Gastroesophageal sphincter (tissue), 3 donors: ENCODE data around the gene IER3.

Experiments
- POLR2A ChIP-seq, 2 donors: fragments of 450-650 bp; IDR thresholded peaks; one replicate each; pipeline ENCODE4 v1.6.1; 2017; ENCODE audit warnings: antibody characterized with exemption in 2 of 2, mild to moderate bottlenecking in 2 of 2, moderate library complexity in 1 of 2
- POLR2AphosphoS5 ChIP-seq: sonication (generic); formaldehyde crosslinking; IDR thresholded peaks from one replicate; pipeline ENCODE4 v1.6.1; 2017; ENCODE audit warnings: antibody characterized with exemption
- TF ChIP-seq, protein P1 (sequence below), 4 experiments: fragments of 200-600 bp in 2 of 4; fragments of 450-650 bp in 2 of 4; sonication (generic) in 1 of 4; IDR thresholded peaks; one replicate each; pipeline ENCODE4 v1.5.1; 2017 to 2019; ENCODE audit warnings: antibody characterized with exemption in 4 of 4, mild to moderate bottlenecking in 2 of 4, moderate library complexity in 2 of 4

DNA sequence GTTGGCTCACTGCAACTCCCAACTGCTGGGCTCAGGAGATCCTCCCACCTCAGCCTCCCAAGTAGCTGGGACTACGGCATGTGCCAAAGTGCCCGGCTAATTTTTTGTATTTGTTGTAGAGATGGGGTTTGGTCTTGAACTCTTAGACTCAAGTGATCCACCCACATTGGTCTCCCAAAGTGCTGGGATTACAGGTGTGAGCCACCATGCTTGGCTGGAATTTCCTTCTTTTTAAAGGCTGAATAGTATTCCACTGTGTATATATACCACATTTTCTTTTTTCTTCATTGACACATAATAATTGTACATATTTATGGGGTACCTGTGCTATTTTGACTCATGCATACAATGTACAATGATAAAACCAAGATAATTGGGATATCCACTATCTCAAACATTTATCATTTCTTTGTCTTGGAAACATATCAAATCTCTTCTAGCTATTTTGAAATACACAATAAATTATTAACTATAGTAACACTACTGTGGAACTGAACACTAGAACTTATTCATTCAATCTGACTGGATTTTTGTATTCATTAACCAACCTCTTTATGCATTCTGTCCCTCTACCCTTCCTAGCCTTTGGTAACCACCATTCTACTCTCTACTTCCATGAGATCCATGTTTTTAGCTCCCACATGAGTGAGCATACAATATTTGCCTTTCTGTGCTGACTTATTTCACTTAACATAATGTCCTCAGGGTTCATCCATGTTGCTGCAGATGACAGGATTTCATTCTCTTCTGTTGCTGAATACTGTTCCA lies 35.1 kb downstream of the IER3 start:
- TF ChIP-seq, protein P1, sequence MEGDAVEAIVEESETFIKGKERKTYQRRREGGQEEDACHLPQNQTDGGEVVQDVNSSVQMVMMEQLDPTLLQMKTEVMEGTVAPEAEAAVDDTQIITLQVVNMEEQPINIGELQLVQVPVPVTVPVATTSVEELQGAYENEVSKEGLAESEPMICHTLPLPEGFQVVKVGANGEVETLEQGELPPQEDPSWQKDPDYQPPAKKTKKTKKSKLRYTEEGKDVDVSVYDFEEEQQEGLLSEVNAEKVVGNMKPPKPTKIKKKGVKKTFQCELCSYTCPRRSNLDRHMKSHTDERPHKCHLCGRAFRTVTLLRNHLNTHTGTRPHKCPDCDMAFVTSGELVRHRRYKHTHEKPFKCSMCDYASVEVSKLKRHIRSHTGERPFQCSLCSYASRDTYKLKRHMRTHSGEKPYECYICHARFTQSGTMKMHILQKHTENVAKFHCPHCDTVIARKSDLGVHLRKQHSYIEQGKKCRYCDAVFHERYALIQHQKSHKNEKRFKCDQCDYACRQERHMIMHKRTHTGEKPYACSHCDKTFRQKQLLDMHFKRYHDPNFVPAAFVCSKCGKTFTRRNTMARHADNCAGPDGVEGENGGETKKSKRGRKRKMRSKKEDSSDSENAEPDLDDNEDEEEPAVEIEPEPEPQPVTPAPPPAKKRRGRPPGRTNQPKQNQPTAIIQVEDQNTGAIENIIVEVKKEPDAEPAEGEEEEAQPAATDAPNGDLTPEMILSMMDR (IDR thresholded peaks at IDR 0.05), result no peak
- TF ChIP-seq POLR2A (IDR thresholded peaks at IDR 0.05), result no peak
- no peak for TF ChIP-seq POLR2AphosphoS5
